H4 (cell line): ENCODE measurements around the gene MSMP. TPM values are rescaled to one million over a fixed set of nuclear protein-coding genes. Genes with fewer than 3 reads are reported as not detected.

Source experiments
- DNase-seq: peaks from one replicate; pipeline ENCODE4 v3.0.0-alpha.2; 2015; ENCODE audit warnings: low spot score
- total RNA-seq: library from RNA; depleted of rRNA; stranded (reverse); fragments of >200 nt; shearing (Covaris generic); gene quantifications from 2 replicates; pipeline ENCODE4 v1.2.3, GENCODE V29; 2014

MSMP gene
- total RNA-seq, 1 experiment from 2014 or later: not detected

GRCh38 chr9:35743880-35744518, 10.1 kb downstream of the MSMP start:
- no peak for DNase-seq

DNA sequence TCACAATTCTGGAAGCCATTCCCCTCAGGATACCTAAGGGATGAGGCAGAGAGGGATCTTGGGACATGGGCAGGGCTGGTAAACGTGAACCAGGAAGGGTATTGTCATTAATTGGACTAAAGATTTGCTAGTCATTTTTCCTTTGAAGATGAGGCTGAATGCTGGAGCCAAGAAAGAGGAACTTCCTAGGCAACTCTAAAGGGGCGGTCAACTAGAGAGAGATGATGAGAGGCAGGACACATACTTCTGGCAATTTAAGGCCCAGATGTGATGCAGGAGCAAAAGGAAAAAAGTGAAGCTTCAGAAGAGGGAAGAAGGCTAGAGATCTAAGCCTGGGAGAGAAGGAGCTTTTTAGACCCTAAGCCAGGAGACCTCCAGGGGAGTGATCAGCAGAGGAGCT, 10.6 kb downstream of the MSMP start:
- no peak for DNase-seq

DNA sequence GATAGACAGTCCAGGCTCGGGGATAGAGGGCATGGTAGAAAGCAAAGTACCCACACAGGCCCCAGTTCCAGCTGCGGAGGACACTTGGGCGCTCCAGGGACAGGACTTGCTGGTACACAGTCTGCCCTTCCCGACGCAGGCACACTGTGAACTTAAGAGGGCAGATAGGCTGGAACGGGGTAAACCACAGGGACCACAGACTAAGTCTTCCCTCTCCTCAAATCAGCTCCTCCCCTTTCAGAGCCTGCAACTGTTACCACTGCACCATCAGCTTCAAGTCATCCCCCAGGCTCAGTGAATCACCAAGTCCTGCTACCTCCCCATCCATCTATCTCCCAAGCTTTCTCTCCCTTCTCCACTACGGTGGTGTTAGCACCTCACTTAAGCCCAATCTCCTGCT, 12.3 kb downstream of the MSMP start:
- no peak for DNase-seq

DNA sequence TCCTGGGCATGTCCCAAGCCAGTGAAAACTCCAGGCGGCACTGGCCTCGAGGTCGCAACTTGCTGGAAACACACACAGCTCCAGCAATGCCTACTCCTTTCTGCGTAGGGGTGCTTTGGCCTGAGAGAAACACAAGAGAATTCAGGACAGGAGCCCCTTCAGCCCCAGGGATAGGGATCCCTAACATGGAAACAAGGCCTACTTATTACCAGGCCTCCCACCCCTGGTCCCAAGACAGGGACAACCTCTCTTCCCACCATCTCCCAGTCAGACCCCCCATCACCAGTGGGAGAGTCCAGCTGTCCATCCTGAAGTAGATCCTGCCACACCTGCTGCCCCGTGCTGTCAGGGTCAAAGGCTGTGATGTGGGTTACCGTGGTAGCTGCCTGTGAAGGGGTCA, 13.8 kb downstream of the MSMP start:
- no peak for DNase-seq

GRCh38 chr9:35738924-35739323, 15.2 kb downstream of the MSMP start:
- no peak for DNase-seq

GRCh38 chr9:35738186-35738585, 15.9 kb downstream of the MSMP start:
- no peak for DNase-seq

- no peak for DNase-seq
Observed at GRCh38 chr9:35737143-35737542, 16.9 kb downstream of the MSMP start.

- DNase-seq: peak; percentile 78
Observed at GRCh38 chr9:35736201-35736633, 17.9 kb downstream of the MSMP start.

GRCh38 chr9:35734096-35734495, 20.0 kb downstream of the MSMP start:
- DNase-seq: no peak

DNA sequence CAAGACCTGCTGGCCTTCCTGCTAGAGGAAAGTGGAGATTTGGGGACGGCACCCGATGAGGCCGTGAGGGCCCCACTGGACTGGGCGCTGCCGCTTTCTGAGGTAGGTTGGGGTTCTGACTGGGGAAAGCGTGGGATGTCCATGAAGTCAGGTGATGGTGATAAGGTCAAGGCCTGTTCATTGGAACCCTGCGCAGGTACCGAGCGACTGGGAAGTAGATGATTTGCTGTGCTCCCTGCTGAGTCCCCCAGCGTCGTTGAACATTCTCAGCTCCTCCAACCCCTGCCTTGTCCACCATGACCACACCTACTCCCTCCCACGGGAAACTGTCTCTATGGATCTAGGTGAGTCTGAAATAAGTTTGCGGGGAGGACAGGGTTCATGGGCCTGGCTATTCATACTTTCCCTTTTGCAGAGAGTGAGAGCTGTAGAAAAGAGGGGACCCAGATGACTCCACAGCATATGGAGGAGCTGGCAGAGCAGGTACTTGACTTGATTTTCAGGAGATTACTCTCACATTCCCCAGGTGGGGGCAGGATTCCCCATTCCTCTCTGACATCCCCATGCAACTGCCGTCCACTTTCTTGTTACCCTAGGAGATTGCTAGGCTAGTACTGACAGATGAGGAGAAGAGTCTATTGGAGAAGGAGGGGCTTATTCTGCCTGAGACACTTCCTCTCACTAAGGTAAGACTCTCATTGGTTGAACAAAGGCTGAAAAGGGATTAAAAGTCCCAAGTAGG, 21.1 kb downstream of the MSMP start:
- peak; percentile 65 for DNase-seq

GRCh38 chr9:35732185-35732799, 21.8 kb downstream of the MSMP start, which contains the start of the genes CREB3 and TLN1:
CREB3 (plus strand) TSS chr9:35732666; CDS start chr9:35732773, 107 bp downstream.
TLN1 (minus strand) TSS chr9:35732195; CDS start chr9:35725694, 6,501 bp downstream.
- DNase-seq: peak; percentile 99

DNA sequence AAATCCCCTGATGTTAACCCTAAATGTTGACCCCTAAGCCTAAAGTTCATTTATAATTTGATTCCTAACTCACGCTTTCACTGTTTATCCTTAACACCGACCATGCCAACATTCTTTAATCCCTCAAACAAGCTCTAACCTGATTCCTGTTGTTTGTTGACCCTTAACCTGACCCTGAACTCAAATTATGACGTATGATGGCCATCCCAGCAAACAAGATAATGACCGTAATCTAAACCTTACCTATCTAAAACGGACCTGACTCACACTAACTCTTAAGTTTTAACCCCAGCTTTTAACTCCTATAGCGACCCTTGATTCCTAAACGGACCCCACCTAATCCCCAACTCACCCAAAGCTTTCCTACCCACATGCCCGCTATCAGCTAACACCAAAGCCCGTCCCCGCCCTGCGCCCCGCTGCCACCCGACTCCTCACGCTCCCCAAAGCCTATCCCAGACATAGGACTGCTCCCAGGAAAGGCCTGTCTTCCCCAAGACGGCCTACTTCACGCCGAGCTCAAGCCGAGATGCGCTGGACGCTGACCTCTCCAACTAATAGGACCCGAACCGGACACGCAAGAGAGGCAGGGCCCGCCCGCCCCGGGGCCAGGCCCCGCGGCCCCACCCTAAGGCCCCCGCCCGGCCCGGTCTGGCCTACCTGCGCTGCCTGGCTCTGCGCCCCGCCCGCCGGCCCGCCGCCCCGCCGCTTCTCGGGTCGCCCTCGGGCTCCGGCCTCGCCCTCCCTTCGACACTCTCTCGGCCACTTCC, 22.5 kb downstream of the MSMP start:
- peak; percentile 36 for DNase-seq

GRCh38 chr9:35730486-35730854, 23.6 kb downstream of the MSMP start:
- no peak for DNase-seq

- peak; percentile 91 for DNase-seq
Observed at GRCh38 chr9:35729700-35730485, 24.2 kb downstream of the MSMP start.

- DNase-seq: no peak
Observed at GRCh38 chr9:35729101-35729500, 25.0 kb downstream of the MSMP start.

DNA sequence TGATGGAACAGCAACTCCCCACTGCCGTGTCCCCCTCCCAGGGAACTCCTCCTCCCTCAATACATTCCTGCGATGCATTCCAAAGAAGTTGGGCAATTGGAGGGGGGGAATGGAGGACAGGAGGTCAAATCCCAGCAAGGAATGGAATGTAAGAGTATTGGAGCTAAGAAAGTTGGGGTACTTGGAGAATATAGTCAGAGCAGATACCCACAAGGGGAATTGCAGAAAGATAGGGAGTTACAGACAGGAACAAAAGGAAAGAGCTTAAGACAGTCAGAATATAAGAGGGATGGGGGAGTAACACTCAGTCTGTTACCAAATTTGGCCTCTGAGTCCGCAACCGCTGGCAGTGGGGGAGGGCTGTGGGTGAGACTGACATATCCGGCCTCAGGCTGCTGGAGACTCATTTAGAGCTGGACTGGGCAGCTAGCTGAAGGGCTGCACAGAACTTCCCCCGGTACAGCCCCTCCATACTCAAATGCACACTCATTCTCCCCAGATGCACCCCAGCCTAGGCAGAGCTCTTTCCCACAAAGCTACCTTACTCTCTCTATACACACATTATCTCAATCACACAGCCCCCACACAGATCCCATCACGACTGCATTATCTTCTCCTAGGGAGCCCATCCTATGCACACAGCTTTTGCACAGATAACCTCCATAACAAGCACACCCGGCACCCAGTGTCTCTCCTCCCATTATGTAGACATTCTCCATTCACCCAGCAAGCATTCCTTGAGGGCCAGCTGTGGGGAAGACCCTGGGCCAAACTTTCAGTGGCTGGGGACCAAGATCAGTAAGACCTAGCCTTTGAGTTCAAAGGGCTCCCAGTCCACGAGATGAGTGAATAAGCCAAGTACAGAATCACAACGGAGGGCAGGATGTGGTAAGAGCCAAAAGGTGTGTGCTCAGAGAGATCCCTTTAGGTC, 25.8 kb downstream of the MSMP start:
- DNase-seq: peak; percentile 89

- no peak for DNase-seq
Observed at GRCh38 chr9:35727676-35728040, 26.4 kb downstream of the MSMP start.

- DNase-seq: peak; percentile 39
Observed at GRCh38 chr9:35726931-35727330, 27.1 kb downstream of the MSMP start.

DNA sequence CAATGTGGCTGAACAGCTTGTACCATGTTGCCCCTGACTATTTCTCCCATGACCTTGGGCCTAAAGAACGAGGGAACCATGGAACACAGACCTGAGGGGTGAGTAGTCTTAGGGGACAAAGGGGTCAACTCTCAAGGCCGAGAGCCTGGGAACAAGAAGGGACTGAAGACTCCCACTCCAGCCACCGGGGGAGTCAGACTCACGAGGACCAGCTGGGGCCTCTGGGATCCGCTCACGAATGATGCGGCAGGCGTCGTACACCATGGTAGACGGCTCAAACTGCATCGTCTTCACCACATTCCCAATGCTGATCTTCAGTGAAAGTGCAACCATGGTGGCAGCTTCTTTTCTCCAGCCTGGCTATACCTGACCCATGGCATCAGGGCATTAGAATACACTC, 28.7 kb downstream of the MSMP start:
- DNase-seq: no peak

GRCh38 chr9:35723908-35724307, 30.2 kb downstream of the MSMP start:
- DNase-seq: no peak
